ENCODE results near the gene F7.

DNA sequence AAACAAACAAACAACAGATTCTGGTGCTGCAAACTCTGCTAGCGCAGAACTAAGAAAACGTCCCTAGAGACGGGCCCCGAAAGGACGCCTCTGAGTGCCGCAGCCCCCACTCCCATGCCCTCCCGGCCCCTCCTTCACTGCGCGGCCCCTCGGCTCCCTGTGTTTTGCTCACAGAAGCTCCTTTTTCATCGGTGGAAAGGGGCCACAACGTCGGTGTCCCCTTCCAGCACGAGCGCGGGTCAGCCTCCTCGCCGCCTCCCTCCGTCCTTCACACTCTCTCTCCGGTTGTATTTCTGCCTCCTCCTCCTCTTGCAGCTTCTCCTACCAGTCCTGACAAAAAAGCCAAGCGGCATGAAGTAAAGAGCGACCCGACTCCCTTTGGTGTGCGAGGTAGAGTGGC lies 14.8 kb upstream of the F7 start:
- TF ChIP-seq ELF4 (IDR thresholded peaks at IDR 0.05) (no peak), FOXA1 (IDR thresholded peaks at IDR 0.05) (no peak), SUZ12 (IDR thresholded peaks at IDR 0.05) (no peak), ARNT (IDR thresholded peaks at IDR 0.05) (no peak), ZNF384 (IDR thresholded peaks at IDR 0.05) (no peak), SP1 (IDR thresholded peaks at IDR 0.05) (no peak), FOXM1 (IDR thresholded peaks at IDR 0.05; ENCODE audit: borderline replicate concordance) (no peak), FOXK2 (IDR thresholded peaks at IDR 0.05) (no peak), HDGF (IDR thresholded peaks at IDR 0.05; ENCODE audit: borderline replicate concordance) (no peak), TARDBP (IDR thresholded peaks at IDR 0.05) (no peak), BHLHE40 (IDR thresholded peaks at IDR 0.05; ENCODE audit: borderline replicate concordance) (no peak)
- TF ChIP-seq, protein P1, sequence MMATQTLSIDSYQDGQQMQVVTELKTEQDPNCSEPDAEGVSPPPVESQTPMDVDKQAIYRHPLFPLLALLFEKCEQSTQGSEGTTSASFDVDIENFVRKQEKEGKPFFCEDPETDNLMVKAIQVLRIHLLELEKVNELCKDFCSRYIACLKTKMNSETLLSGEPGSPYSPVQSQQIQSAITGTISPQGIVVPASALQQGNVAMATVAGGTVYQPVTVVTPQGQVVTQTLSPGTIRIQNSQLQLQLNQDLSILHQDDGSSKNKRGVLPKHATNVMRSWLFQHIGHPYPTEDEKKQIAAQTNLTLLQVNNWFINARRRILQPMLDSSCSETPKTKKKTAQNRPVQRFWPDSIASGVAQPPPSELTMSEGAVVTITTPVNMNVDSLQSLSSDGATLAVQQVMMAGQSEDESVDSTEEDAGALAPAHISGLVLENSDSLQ (IDR thresholded peaks at IDR 0.05), result no peak

All from HEK293T (cell line).